MCF 10A (cell line): ENCODE results near the gene CCDC60. TPM values are rescaled to one million over a fixed set of nuclear protein-coding genes. Genes with fewer than 3 reads are reported as not detected.

Source experiments
- BruUV-seq: library from RNA; stranded (reverse); fragments of 400-500 nt; replicated peaks from 2 replicates; lab custom pipeline; 2021; lab: Mats Ljungman, UMichigan
- CTCF ChIA-PET: fragments of 300-600 bp; sonication (Branson Sonifier 250); formaldehyde crosslinking; extraction: SDS; loops from one replicate; lab custom pipeline; 2021; ENCODE audit warnings: antibody characterized with exemption, inconsistent platforms; lab: Yijun Ruan, JAX
- POLR2A ChIA-PET: fragments of 300-600, 350-650 bp; sonication (Branson Sonifier 250); formaldehyde crosslinking; extraction: SDS; loops from one replicate; lab custom pipeline; 2020; ENCODE audit warnings: antibody characterized with exemption, inconsistent platforms; lab: Yijun Ruan, JAX
- DNase-seq: peaks from one replicate; pipeline ENCODE4 v3.0.0-alpha.2; 2018; ENCODE audit not compliant: unreplicated experiment
- H3K27ac Mint-ChIP-seq: one replicate; pipeline ENCODE4 v1.8.0; 2022; ENCODE audit warnings: mild to moderate bottlenecking, low read depth, mixed read lengths; ENCODE audit not compliant: unreplicated experiment
- H3K27me3 Mint-ChIP-seq: one replicate; pipeline ENCODE4 v1.8.0; 2022; ENCODE audit warnings: mixed read lengths; ENCODE audit not compliant: insufficient read depth, unreplicated experiment
- H3K36me3 Mint-ChIP-seq: one replicate; pipeline ENCODE4 v1.8.0; 2022; ENCODE audit warnings: mild to moderate bottlenecking, moderate library complexity, mixed read lengths; ENCODE audit not compliant: insufficient read depth, unreplicated experiment
- H3K4me1 Mint-ChIP-seq: one replicate; pipeline ENCODE4 v1.8.0; 2022; ENCODE audit warnings: mixed read lengths; ENCODE audit not compliant: insufficient read depth, unreplicated experiment
- H3K4me3 Mint-ChIP-seq: one replicate; pipeline ENCODE4 v1.8.0; 2022; ENCODE audit warnings: mild to moderate bottlenecking, moderate library complexity, mixed read lengths; ENCODE audit not compliant: unreplicated experiment
- H3K9me3 Mint-ChIP-seq: one replicate; pipeline ENCODE4 v1.8.0; 2022; ENCODE audit warnings: mixed read lengths; ENCODE audit not compliant: unreplicated experiment
- intact Hi-C: fragments of 100-400 bp; cut with micrococcal nuclease; formaldehyde crosslinking; loops from 2 replicates; pipeline ENCODE4 v1.14.1; 2022
- total RNA-seq: library from RNA; stranded (reverse); gene quantifications from 2 replicates; pipeline ENCODE4 v1.2.3, GENCODE V29; 2022
- TF ChIP-seq, protein P1 (sequence below): fragments of 200-600 bp; IDR thresholded peaks from one replicate; pipeline ENCODE4 v1.8.0; 2022; ENCODE audit warnings: antibody characterized with exemption, mild to moderate bottlenecking; ENCODE audit not compliant: unreplicated experiment

Gene CCDC60
- total RNA-seq, 1 experiment from 2014 or later, result not detected

DNA sequence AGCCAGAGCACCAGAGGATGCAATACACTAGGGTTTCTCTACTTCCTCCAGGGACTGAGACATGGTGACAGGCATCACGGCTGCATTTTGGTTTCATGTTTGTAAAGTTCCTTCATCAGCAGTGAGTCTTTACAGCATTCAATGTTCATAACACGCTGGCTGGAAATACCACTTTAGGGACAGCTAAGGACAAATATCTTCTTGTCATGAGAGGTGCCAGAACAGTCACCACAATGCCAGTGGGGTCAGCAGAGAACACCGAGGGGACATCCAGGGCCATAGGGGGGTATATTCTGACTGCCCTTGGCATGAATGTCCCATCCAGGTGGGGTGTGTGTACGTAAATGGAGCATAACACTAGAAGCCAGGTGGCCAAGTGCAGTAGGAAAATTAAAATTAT, 72.3 kb downstream of the CCDC60 start:
- Mint-ChIP-seq H3K27me3 (peaks cover 17% of the 10 kb centered on the region), H3K9me3 (no peaks in the 10 kb centered on the region), H3K36me3 (no peaks in the 10 kb centered on the region), H3K4me3 (no peak overlapping the region), H3K27ac (no peak overlapping the region), H3K4me1 (no peaks in the 10 kb centered on the region)
- TF ChIP-seq, protein P1, sequence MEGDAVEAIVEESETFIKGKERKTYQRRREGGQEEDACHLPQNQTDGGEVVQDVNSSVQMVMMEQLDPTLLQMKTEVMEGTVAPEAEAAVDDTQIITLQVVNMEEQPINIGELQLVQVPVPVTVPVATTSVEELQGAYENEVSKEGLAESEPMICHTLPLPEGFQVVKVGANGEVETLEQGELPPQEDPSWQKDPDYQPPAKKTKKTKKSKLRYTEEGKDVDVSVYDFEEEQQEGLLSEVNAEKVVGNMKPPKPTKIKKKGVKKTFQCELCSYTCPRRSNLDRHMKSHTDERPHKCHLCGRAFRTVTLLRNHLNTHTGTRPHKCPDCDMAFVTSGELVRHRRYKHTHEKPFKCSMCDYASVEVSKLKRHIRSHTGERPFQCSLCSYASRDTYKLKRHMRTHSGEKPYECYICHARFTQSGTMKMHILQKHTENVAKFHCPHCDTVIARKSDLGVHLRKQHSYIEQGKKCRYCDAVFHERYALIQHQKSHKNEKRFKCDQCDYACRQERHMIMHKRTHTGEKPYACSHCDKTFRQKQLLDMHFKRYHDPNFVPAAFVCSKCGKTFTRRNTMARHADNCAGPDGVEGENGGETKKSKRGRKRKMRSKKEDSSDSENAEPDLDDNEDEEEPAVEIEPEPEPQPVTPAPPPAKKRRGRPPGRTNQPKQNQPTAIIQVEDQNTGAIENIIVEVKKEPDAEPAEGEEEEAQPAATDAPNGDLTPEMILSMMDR, result no peak
- DNase-seq, result no peak
- ChIA-PET POLR2A (no interaction called here), CTCF (interaction anchor here (0.7 to 1.2 kb wide), 2 partner anchors 8 to 119 kb away, joined by 3 to 4 read pairs; no protein-coding TSS in a partner anchor)
- intact Hi-C loops, result no loop called here
- BruUV-seq, result no TSS peak

DNA sequence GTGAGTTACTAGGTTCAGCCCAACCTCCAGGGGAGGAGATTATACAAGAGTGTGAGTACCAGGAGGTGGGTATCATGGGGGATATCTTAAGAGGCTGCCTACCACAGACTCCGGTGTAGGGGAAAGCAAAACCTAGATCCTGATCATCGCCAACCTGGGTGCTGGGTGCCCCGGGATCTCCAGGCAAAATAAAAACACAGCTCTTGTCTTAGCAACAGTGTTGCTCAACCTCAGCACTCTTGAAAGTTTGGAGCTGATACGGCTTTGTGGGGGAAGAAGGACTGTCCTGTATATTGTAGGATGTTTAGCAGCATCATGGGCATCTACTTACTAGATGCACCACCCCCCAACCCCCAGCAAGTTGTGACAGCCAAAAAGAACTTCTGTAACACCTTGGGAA, 74.5 kb downstream of the CCDC60 start:
- POLR2A ChIA-PET, result no interaction called here

DNA sequence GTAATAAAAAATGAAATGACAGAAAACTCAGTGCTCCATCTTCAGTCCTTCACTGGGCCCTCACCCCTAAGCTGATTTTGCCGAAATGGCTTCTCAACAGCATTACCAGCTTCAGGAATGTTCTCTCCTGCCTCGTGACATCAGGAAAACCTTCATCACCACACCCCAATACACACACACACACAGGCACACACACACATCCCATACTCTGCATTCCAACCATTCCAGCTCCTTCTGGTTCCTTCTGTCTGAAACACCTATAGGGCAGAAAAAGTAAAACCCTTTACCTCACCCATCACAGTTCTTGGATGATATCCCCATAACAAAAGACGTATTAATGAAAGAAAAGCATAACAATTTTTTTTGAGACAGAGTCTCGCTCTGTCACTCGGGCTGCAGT, 75.9 kb downstream of the CCDC60 start:
- no TSS peak for BruUV-seq
- POLR2A ChIA-PET, result interaction anchor here (0.6 kb wide), 1 partner anchor 40 kb away, joined by 3 read pairs; no protein-coding TSS in a partner anchor
- TF ChIP-seq, protein P1, result no peak

More for the DNA sequence above, 74.5 kb downstream of the CCDC60 start:
- Mint-ChIP-seq H3K36me3 (no peaks in the 10 kb centered on the region), H3K27me3 (peaks cover 17% of the 10 kb centered on the region), H3K9me3 (no peaks in the 10 kb centered on the region), H3K4me3 (no peak overlapping the region), H3K27ac (no peak overlapping the region), H3K4me1 (no peaks in the 10 kb centered on the region)
- BruUV-seq, result no TSS peak
- intact Hi-C loops, result no loop called here
- no peak for DNase-seq
- TF ChIP-seq, protein P1, result no peak
- CTCF ChIA-PET, result interaction anchor here (1.0 kb wide), 1 partner anchor 1031 kb away, joined by 4 read pairs; no protein-coding TSS in a partner anchor

DNA sequence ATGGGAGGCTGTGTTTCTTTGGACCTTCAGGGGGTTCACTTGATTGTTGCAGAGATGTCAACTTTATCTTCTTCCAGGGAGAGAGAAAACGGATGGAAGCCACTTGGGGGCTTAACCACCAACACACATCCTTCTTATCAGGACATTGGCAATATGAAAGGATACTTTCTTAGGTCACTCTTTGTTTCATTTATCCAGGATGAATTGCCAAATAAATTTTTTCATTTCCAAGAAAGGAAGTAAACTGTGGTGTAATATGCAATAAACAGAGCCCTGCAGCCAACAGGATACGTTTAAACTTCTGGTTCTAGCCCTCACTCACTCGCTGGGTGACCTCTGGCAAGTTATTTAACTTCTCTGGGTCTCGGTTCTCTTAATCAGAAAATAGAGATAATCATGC, 77.8 kb downstream of the CCDC60 start:
- CTCF ChIA-PET, result interaction anchor here (0.5 to 2.2 kb wide), 33 partner anchors 8 to 1246 kb away, joined by 3 to 26 read pairs (median 4); partner anchors contain the start of gene SUDS3
- TF ChIP-seq, protein P1, result no peak
- H3K9me3 Mint-ChIP-seq, result no peaks in the 10 kb centered on the region
- no peak overlapping the region for H3K27ac Mint-ChIP-seq
- no TSS peak for BruUV-seq
- no peak overlapping the region for H3K4me3 Mint-ChIP-seq
- intact Hi-C loops, result loop anchor here (10.0 kb wide), 1 partner anchor 1228 kb away; no protein-coding TSS in a partner anchor
- no peaks in the 10 kb centered on the region for H3K36me3 Mint-ChIP-seq
- H3K27me3 Mint-ChIP-seq, result peaks cover 25% of the 10 kb centered on the region
- POLR2A ChIA-PET, result no interaction called here
- no peak for DNase-seq
- no peaks in the 10 kb centered on the region for H3K4me1 Mint-ChIP-seq

More for the DNA sequence above, 75.9 kb downstream of the CCDC60 start:
- Mint-ChIP-seq H3K9me3 (no peaks in the 10 kb centered on the region), H3K27me3 (peaks cover 17% of the 10 kb centered on the region), H3K4me3 (no peak overlapping the region), H3K4me1 (no peaks in the 10 kb centered on the region), H3K27ac (no peak overlapping the region), H3K36me3 (no peaks in the 10 kb centered on the region)
- intact Hi-C loops, result loop anchor here (10.0 kb wide), 1 partner anchor 1226 kb away; no protein-coding TSS in a partner anchor
- CTCF ChIA-PET, result interaction anchor here (0.7 to 1.5 kb wide), 3 partner anchors 9 to 293 kb away, joined by 3 to 4 read pairs (median 4); no protein-coding TSS in a partner anchor
- no peak for DNase-seq
